ENCODE data around the gene BRD4. TPM values are rescaled to one million over a fixed set of nuclear protein-coding genes. Genes with fewer than 3 reads are reported as not detected.

Gene BRD4
- total RNA-seq, 6 donors from 2014 or later: 41.9 to 117 (median 79.3) TPM

DNA sequence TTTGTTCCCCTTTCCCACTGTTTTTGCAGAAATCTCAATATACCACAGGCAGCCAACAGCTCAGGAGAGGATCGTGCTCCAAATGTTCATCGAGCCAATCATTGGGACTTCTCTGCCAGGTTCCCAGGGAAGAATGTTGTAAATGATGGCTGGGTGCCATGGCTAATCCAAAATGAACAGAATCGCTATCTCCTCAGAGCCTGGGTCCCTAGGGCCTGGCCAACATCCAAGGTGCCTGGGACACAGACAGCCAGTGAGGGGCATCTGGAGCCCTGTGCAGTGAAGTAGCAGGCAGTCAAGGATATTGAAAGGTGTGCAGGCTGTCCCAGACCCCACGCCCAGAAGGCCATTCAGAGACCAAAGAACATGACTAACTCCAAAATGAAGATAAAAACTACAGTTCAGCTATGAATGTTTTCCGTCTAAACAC lies 37.8 kb downstream of the BRD4 start:
- TF ChIP-seq POLR2A (IDR thresholded peaks at IDR 0.05) (no peak), POLR2AphosphoS5 (IDR thresholded peaks at IDR 0.05) (no peak), EP300 (IDR thresholded peaks at IDR 0.05) (no peak)
- TF ChIP-seq, protein P1, sequence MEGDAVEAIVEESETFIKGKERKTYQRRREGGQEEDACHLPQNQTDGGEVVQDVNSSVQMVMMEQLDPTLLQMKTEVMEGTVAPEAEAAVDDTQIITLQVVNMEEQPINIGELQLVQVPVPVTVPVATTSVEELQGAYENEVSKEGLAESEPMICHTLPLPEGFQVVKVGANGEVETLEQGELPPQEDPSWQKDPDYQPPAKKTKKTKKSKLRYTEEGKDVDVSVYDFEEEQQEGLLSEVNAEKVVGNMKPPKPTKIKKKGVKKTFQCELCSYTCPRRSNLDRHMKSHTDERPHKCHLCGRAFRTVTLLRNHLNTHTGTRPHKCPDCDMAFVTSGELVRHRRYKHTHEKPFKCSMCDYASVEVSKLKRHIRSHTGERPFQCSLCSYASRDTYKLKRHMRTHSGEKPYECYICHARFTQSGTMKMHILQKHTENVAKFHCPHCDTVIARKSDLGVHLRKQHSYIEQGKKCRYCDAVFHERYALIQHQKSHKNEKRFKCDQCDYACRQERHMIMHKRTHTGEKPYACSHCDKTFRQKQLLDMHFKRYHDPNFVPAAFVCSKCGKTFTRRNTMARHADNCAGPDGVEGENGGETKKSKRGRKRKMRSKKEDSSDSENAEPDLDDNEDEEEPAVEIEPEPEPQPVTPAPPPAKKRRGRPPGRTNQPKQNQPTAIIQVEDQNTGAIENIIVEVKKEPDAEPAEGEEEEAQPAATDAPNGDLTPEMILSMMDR (IDR thresholded peaks at IDR 0.05): no peak
- no peak overlapping the region for H3K4me3 ChIP-seq
- H3K9me3 ChIP-seq: no peaks in the 10 kb centered on the region
- no peak for DNase-seq
- no peaks in the 10 kb centered on the region for H3K27me3 ChIP-seq
- peaks cover 94 to 100% (median 98%) of the 10 kb centered on the region in 4 donors for H3K4me1 ChIP-seq
- peak overlapping the region; percentile 8 to 75 (median 30) for H3K27ac ChIP-seq
- 50 to 58% methylated on average over 5 of the region's 5 CpGs for WGBS, 2 donors
- peaks cover 0 to 4% (median 0%) of the 10 kb centered on the region in 4 donors for H3K36me3 ChIP-seq
- ATAC-seq (ENCODE audit: low FRiP score in 2 of 2): peak in 1 of 2 donors; percentile 2

DNA sequence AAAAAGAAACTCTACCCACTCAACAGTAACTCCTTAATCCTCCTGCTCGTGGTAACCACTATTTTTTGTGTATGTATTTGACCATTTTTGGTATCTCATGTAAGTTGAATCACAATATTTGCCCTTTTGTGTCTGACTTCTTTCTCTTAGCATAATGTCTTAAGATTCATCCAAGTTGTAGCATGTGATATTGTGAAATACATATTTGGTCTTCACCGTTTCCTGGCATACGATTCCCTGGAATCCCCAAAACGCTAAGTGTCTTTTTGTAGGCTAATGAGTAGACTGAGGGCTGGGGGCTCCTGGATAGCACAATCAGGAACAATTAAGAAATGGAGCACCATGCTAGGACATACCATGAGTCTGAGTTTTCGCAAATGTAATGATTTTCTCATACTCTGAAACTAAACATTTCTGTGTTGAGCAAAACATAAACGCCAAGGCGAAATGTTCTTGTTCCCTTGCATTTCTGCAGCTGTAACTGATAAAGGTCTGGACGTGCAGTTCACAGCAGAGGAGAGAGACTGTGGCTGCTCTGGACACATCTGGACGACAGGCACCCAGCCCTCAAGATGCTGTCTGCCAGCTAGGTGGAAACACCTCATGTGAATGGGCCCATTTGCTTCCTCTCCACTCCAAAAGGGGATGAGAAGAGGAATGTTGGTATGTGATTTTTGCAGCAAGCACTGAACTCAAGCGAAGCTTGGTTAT lies 38.4 kb downstream of the BRD4 start:
- H3K36me3 ChIP-seq: peaks cover 0 to 4% (median 0%) of the 10 kb centered on the region in 4 donors
- no peak overlapping the region for H3K4me3 ChIP-seq
- H3K4me1 ChIP-seq: peaks cover 94 to 100% (median 98%) of the 10 kb centered on the region in 4 donors
- ATAC-seq (ENCODE audit: low FRiP score in 2 of 2): peak in 1 of 2 donors; percentile 45
- DNase-seq: no peak
- TF ChIP-seq EP300 (IDR thresholded peaks at IDR 0.05) (peak in 1 of 4 donors; percentile 25), POLR2A (IDR thresholded peaks at IDR 0.05) (no peak), POLR2AphosphoS5 (IDR thresholded peaks at IDR 0.05) (peak in 1 of 2 donors; percentile 31)
- TF ChIP-seq, protein P1 (IDR thresholded peaks at IDR 0.05): no peak
- H3K9me3 ChIP-seq: no peaks in the 10 kb centered on the region
- peak overlapping the region in 3 of 4 donors; percentile 36 to 75 (median 49) for H3K27ac ChIP-seq
- 48 to 56% methylated on average over 10 of the region's 10 CpGs for WGBS, 2 donors
- H3K27me3 ChIP-seq: no peaks in the 10 kb centered on the region

DNA sequence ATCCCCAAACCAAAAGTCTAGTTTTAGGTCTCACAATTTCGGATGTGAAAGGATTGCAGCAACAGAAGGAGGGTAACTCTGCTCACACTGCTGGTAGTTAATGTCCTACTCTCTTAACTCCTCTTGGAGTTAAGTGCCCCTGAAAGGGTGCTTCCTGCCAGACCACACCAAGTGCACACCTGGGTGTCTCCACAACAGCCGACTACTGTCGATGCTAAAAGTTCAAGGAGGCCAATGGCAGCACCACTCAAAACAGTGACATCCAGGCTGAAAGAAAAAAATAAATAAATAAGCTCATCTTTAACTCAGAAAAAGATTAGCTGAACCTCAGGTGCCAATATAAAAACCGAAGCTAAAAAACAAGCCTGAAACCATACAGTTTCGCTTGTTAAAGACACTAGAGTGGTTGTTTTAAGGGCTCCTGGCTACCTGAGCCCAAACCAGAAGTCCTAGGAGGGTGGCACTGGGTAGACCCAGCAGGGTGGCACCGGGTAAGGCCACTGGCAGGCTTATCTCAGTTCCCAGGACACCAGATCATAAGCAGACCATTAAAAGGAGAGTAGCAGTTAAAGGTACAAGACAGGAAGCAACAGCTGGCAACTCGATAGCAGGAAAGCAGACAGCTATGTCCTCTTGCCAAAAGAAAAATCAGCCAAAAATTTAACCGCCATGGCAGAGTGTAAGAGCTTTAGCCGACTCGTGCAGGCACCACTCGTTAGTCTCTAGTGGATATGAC lies 39.3 kb downstream of the BRD4 start:
- WGBS, 2 donors: 22% methylated on average over 11 of the region's 11 CpGs
- peaks cover 95 to 100% (median 98%) of the 10 kb centered on the region in 4 donors for H3K4me1 ChIP-seq

DNA sequence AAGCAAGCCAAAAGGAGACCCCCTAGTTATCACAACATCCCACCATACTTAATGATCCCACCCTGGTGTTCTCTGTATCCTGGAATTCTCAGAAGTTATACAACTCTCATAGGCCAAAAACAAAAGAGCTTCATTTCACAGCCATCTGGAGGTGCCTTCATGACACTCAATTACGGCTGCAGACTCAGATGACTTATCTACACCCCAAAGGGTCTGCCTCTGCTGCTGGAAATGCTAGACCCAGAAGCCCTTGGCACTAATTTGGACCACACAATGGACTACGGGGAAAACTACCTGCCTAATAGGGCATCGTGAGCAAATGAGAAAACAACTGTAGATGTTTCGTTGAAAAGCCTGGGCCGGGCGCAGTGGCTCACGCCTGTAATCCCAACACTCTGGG lies 40.2 kb downstream of the BRD4 start:
- WGBS, 2 donors: 88 to 95% methylated on average over 7 of the region's 7 CpGs
- Histone ChIP-seq H3K9me3 (no peaks in the 10 kb centered on the region), H3K4me1 (peaks cover 95 to 100% (median 98%) of the 10 kb centered on the region in 4 donors), H3K27ac (no peak overlapping the region), H3K4me3 (no peak overlapping the region), H3K27me3 (no peaks in the 10 kb centered on the region), H3K36me3 (peaks cover 0 to 4% (median 0%) of the 10 kb centered on the region in 4 donors)
- no peak for ATAC-seq (ENCODE audit: low FRiP score in 2 of 2)
- no peak for DNase-seq
- no peak for TF ChIP-seq EP300 (IDR thresholded peaks at IDR 0.05)

More for the DNA sequence above, 39.3 kb downstream of the BRD4 start:
- Histone ChIP-seq H3K4me3 (no peak overlapping the region), H3K27ac (peak overlapping the region; percentile 19 to 75 (median 42)), H3K36me3 (peaks cover 0 to 4% (median 0%) of the 10 kb centered on the region in 4 donors), H3K9me3 (no peaks in the 10 kb centered on the region), H3K27me3 (no peaks in the 10 kb centered on the region)
- TF ChIP-seq, protein P1 (IDR thresholded peaks at IDR 0.05): no peak
- TF ChIP-seq POLR2A (IDR thresholded peaks at IDR 0.05) (no peak), POLR2AphosphoS5 (IDR thresholded peaks at IDR 0.05) (no peak), EP300 (IDR thresholded peaks at IDR 0.05) (no peak)
- DNase-seq: no peak
- ATAC-seq (ENCODE audit: low FRiP score in 2 of 2): no peak

DNA sequence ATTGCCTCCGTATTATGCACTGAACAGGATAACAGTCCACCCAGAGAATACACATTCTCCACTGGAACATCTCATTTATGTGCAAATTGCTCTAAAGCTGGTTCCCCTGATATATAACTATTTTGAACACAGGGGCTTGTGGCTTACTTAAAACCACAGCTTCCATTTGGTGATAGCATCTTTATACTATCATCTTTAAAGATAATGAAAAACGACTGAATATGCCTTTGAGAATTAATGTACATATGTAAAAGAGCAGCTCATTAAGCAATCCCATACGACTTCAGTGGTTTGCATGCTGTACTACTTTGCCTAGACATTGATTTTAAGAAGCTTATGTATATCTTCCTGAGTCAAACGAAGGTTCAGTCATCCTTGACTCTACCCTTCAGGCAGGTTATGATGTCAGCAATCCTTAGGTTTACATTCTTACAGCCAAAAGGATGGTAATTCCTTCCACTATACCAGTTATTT lies 40.8 kb downstream of the BRD4 start:
- H3K27me3 ChIP-seq: no peaks in the 10 kb centered on the region
- peaks cover 95 to 100% (median 98%) of the 10 kb centered on the region in 4 donors for H3K4me1 ChIP-seq
- DNase-seq (no peak), ATAC-seq (ENCODE audit: low FRiP score in 2 of 2) (no peak)
- H3K36me3 ChIP-seq: peaks cover 0 to 4% (median 0%) of the 10 kb centered on the region in 4 donors
- 57 to 59% methylated on average over 4 of the region's 4 CpGs for WGBS, 2 donors
- H3K27ac ChIP-seq: no peak overlapping the region
- no peaks in the 10 kb centered on the region for H3K9me3 ChIP-seq
- TF ChIP-seq EP300 (IDR thresholded peaks at IDR 0.05) (no peak), POLR2A (IDR thresholded peaks at IDR 0.05) (no peak), POLR2AphosphoS5 (IDR thresholded peaks at IDR 0.05) (no peak)
- TF ChIP-seq, protein P1 (IDR thresholded peaks at IDR 0.05): no peak
- H3K4me3 ChIP-seq: no peak overlapping the region

Measured in upper lobe of left lung (tissue), 6 donors.